HG03139 (cell line): ENCODE results near the gene ADAMTS16.

Experiments
- ATAC-seq: cut with Tn5 transposase; IDR thresholded peaks from one replicate; pipeline ENCODE4 v1.9.1; 2021; ENCODE audit not compliant: unreplicated experiment

Gene ADAMTS16

GRCh38 chr5:5221724-5222123 is 81.6 kb downstream of the ADAMTS16 start:
- ATAC-seq, result no peak

GRCh38 chr5:5231576-5231975 is 91.4 kb downstream of the ADAMTS16 start:
- no peak for ATAC-seq

GRCh38 chr5:5234912-5235311 is 94.8 kb downstream of the ADAMTS16 start:
- no peak for ATAC-seq

GRCh38 chr5:5235685-5236084 is 95.6 kb downstream of the ADAMTS16 start:
- ATAC-seq, result no peak

GRCh38 chr5:5239191-5239590 is 99.1 kb downstream of the ADAMTS16 start:
- ATAC-seq, result no peak

GRCh38 chr5:5240234-5240633 is 100.1 kb downstream of the ADAMTS16 start:
- ATAC-seq, result no peak

- no peak for ATAC-seq
Measured at GRCh38 chr5:5242056-5242455, 101.9 kb downstream of the ADAMTS16 start.

- no peak for ATAC-seq
Measured at GRCh38 chr5:5246736-5247135, 106.6 kb downstream of the ADAMTS16 start.

- no peak for ATAC-seq
Measured at GRCh38 chr5:5250758-5251157, 110.6 kb downstream of the ADAMTS16 start.

- ATAC-seq, result no peak
Measured at GRCh38 chr5:5252106-5252505, 112.0 kb downstream of the ADAMTS16 start.

- no peak for ATAC-seq
Measured at GRCh38 chr5:5257353-5257752, 117.2 kb downstream of the ADAMTS16 start.

GRCh38 chr5:5258564-5258963 is 118.4 kb downstream of the ADAMTS16 start:
- ATAC-seq, result no peak

- no peak for ATAC-seq
Measured at GRCh38 chr5:5264727-5265126, 124.6 kb downstream of the ADAMTS16 start.

GRCh38 chr5:5266297-5266696 is 126.2 kb downstream of the ADAMTS16 start:
- no peak for ATAC-seq

GRCh38 chr5:5270161-5270560 is 130.0 kb downstream of the ADAMTS16 start:
- ATAC-seq, result no peak

GRCh38 chr5:5270958-5271785 is 131.0 kb downstream of the ADAMTS16 start:
- no peak for ATAC-seq

GRCh38 chr5:5271786-5272321 is 131.7 kb downstream of the ADAMTS16 start:
- ATAC-seq, result no peak

GRCh38 chr5:5273398-5273797 is 133.3 kb downstream of the ADAMTS16 start:
- no peak for ATAC-seq

GRCh38 chr5:5273976-5274375 is 133.8 kb downstream of the ADAMTS16 start:
- no peak for ATAC-seq

GRCh38 chr5:5275211-5275610 is 135.1 kb downstream of the ADAMTS16 start:
- no peak for ATAC-seq

- ATAC-seq, result no peak
Measured at GRCh38 chr5:5276430-5276829, 136.3 kb downstream of the ADAMTS16 start.

GRCh38 chr5:5276951-5277517 is 136.9 kb downstream of the ADAMTS16 start:
- no peak for ATAC-seq
